ENCODE results near the gene SH3RF3. TPM values are rescaled to one million over a fixed set of nuclear protein-coding genes. Genes with fewer than 3 reads are reported as not detected.

The SH3RF3 gene
- total and polyA plus RNA-seq, 2 donors (not counting 1 experiment from before 2014, with no cell fraction given) = 8.3 to 10.1 TPM

GRCh38 chr2:109379507-109379906 lies 250.5 kb downstream of the SH3RF3 start:
- Histone ChIP-seq H3K9ac (ENCODE audit: insufficient read depth, low read length) (no peak overlapping the region), H3K4me3 (replicated peaks in 1 of 4; ENCODE audit: control extremely low read depth in 1 of 4, insufficient read depth in 1 of 4, low read depth in 3 of 4, low read length in 4 of 4) (no peak overlapping the region), H3K27ac (ENCODE audit: insufficient read depth, low read length) (no peak overlapping the region), H3K9me3 (ENCODE audit: control insufficient read depth, insufficient read depth, low read depth, low read length) (no peaks in the 10 kb centered on the region), H3K4me1 (ENCODE audit: control insufficient read depth, extremely low read depth, insufficient read depth, low read length) (peaks cover 17% of the 10 kb centered on the region), H3K27me3 (ENCODE audit: control insufficient read depth, insufficient read depth, low read length) (no peaks in the 10 kb centered on the region), H3K79me2 (ENCODE audit: control insufficient read depth, insufficient read depth, low read length) (no peaks in the 10 kb centered on the region), H2AFZ (ENCODE audit: low read length) (no peak overlapping the region), H3K36me3 (ENCODE audit: control insufficient read depth, insufficient read depth, low read length) (peaks cover 3% of the 10 kb centered on the region), H4K20me1 (ENCODE audit: control insufficient read depth, extremely low read depth, insufficient read depth, low read length) (no peaks in the 10 kb centered on the region), H3K4me2 (ENCODE audit: extremely low read depth, insufficient read depth, low read length) (no peak overlapping the region)
- TF ChIP-seq CTCF (conservative IDR thresholded peaks at IDR 0.05 in 1 of 2, IDR thresholded peaks at IDR 0.05 in 1 of 2; ENCODE audit: low read depth in 1 of 2, low read length in 2 of 2) = no peak
- no peak for TF ChIP-seq EZH2 (IDR thresholded peaks at IDR 0.05; ENCODE audit: low read length, missing control alignments)
- DNase-seq (ENCODE audit: low read depth in 2 of 2) = no peak

- no peaks in the 10 kb centered on the region for H3K9me3 ChIP-seq (ENCODE audit: control insufficient read depth, insufficient read depth, low read depth, low read length)
These were observed 251.7 kb downstream of the SH3RF3 start for GRCh38 chr2:109380502-109381326.

More at GRCh38 chr2:109380502-109381326, 251.7 kb downstream of the SH3RF3 start:
- Histone ChIP-seq H3K36me3 (ENCODE audit: control insufficient read depth, insufficient read depth, low read length) (peaks cover under 1% of the 10 kb centered on the region), H3K4me1 (ENCODE audit: control insufficient read depth, extremely low read depth, insufficient read depth, low read length) (peaks cover 17% of the 10 kb centered on the region), H3K4me3 (replicated peaks in 1 of 4; ENCODE audit: control extremely low read depth in 1 of 4, insufficient read depth in 1 of 4, low read depth in 3 of 4, low read length in 4 of 4) (no peak overlapping the region), H4K20me1 (ENCODE audit: control insufficient read depth, extremely low read depth, insufficient read depth, low read length) (no peaks in the 10 kb centered on the region), H3K9ac (ENCODE audit: insufficient read depth, low read length) (no peak overlapping the region), H3K79me2 (ENCODE audit: control insufficient read depth, insufficient read depth, low read length) (no peaks in the 10 kb centered on the region), H3K4me2 (ENCODE audit: extremely low read depth, insufficient read depth, low read length) (no peak overlapping the region), H3K27ac (ENCODE audit: insufficient read depth, low read length) (no peak overlapping the region), H3K27me3 (ENCODE audit: control insufficient read depth, insufficient read depth, low read length) (no peaks in the 10 kb centered on the region), H2AFZ (ENCODE audit: low read length) (no peak overlapping the region)
- TF ChIP-seq CTCF (conservative IDR thresholded peaks at IDR 0.05 in 1 of 2, IDR thresholded peaks at IDR 0.05 in 1 of 2; ENCODE audit: low read depth in 1 of 2, low read length in 2 of 2) (no peak), EZH2 (IDR thresholded peaks at IDR 0.05; ENCODE audit: low read length, missing control alignments) (no peak)
- DNase-seq (ENCODE audit: low read depth in 2 of 2) = peak in 1 of 2 donors; percentile 37

Measured in fibroblast of lung (primary cell).